ENCODE data around the gene NCAM1. TPM values are rescaled to one million over a fixed set of nuclear protein-coding genes. Genes with fewer than 3 reads are reported as not detected.

The NCAM1 gene
- total RNA-seq, 2 donors from 2014 or later = 0.39 TPM

DNA sequence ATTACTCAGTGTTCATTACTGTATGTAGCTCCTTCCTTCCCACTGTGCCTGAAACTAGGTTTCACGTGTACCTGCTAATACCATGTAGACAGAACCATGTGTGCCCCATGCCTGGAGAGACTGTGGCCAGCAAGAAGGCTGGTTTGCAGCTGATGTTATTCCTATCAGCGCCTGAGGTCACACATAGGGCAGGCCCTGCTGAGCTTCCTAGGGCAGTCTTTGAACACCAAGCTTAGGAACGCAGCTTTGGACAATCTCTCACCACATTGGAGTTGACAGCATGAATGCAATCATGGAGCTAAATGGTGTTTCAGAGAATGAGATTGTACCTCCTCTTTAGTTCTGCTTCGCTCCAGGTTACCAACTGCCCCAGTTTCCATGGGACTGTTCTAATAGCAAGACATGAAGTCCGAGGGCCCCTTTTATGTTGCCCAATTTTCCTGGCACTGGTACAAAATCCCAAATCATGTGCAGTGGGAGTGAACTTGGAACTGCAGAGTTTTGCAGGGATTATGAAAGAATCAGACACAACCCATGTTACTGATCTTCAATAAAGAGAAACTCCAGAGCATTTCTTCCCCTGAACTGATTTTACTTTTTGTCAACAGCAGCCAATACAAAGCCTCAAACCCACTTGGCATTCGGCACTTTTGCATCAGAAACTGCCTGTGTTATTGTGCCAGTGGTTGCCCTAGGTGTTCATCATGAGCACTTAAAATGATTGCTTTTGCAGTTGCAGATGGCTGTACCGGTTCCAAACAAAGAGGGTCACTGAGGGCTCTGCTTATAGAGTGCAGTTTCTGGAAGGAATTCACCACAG, 199.0 kb downstream of the NCAM1 start:
- no peak for ATAC-seq
- no peak for DNase-seq (ENCODE audit: low spot score in 2 of 2)
- peaks cover 3 to 5% of the 10 kb centered on the region in 2 donors for H3K9me3 Mint-ChIP-seq
- no peak overlapping the region for H3K27ac Mint-ChIP-seq
- no peaks in the 10 kb centered on the region for H3K36me3 Mint-ChIP-seq

DNA sequence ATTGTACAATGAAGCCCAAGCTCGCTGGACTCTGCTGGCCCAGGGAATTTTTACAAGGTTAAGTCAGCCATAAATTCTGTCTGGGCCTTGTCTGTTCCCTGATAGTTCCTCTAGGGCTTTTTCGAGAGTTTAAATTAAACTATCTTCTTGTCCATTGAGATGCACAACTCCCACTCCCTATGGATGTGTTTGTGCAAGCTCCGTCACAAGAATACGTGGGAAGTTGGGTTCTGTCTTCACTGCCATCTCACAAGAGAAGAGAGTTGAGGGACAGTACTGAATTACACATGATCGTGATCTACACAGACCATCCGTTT, 199.5 kb downstream of the NCAM1 start:
- ATAC-seq (no peak), DNase-seq (ENCODE audit: low spot score in 2 of 2) (no peak)
- Mint-ChIP-seq H3K27ac (no peak overlapping the region), H3K9me3 (peaks cover 3 to 5% of the 10 kb centered on the region in 2 donors), H3K36me3 (no peaks in the 10 kb centered on the region)

DNA sequence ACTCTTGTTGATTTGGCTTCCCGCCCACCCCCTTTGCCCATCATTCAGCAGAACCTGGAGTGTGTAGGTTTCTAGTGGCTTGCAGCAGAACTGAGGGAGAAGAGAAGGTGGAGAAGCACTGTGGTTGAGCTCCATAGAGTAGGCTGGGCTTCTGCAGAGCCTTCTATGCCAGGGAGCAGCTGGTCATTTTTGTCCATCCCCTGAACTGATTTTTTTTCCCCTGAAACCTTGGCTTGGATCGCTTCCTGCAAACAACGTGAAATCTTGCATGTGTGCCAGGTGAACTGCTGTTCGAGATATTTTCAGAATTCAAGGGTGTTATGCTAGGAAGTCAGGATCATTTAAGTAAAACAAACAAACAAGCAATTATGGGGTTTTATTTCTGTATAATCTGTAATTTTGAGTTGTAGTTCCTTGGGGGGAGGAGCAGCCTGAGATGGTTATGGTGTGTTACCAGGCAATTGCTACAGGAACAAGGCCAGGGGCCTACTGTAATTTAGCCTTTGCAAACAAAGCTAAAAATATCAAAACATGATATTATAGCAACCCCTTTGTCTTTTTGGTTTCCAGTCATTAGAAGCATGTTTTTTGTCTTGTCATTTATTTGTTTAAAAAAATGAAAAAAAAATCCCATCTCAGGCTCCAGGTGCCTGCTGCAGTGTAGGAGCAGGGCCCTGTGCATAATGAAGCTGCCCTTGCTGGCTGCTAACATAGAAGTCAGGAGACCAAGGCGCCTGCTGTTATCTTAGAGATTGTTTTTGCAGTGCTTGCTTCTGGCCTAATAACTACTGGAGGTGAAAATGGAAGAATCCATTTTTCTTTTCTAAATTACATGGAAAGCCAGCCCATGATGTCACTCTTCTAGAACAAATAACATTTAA, 200.7 kb downstream of the NCAM1 start:
- ATAC-seq = no peak
- Mint-ChIP-seq H3K36me3 (no peaks in the 10 kb centered on the region), H3K27ac (peak overlapping the region in 1 of 2 donors; percentile 30), H3K9me3 (peaks cover 3 to 5% of the 10 kb centered on the region in 2 donors)
- no peak for DNase-seq (ENCODE audit: low spot score in 2 of 2)

DNA sequence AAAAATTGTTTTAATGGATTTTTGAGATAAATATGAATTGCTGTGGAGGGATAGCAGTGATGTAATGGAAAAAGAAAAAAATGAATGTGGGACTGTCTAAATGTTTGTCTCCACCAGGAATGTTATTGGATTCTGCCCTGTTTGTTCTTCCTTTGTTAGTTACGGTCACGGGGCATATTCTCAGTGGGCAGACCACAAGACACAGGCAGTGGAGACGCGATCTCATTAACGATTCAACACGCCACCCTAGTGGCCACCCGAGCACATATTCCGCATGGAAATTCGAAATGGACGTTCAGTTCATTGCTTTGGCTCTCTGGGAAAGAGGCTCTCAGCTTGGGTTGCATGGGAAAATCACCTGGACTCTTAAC, 201.4 kb downstream of the NCAM1 start:
- H3K27ac Mint-ChIP-seq = no peak overlapping the region
- DNase-seq (ENCODE audit: low spot score in 2 of 2) (no peak), ATAC-seq (no peak)

DNA sequence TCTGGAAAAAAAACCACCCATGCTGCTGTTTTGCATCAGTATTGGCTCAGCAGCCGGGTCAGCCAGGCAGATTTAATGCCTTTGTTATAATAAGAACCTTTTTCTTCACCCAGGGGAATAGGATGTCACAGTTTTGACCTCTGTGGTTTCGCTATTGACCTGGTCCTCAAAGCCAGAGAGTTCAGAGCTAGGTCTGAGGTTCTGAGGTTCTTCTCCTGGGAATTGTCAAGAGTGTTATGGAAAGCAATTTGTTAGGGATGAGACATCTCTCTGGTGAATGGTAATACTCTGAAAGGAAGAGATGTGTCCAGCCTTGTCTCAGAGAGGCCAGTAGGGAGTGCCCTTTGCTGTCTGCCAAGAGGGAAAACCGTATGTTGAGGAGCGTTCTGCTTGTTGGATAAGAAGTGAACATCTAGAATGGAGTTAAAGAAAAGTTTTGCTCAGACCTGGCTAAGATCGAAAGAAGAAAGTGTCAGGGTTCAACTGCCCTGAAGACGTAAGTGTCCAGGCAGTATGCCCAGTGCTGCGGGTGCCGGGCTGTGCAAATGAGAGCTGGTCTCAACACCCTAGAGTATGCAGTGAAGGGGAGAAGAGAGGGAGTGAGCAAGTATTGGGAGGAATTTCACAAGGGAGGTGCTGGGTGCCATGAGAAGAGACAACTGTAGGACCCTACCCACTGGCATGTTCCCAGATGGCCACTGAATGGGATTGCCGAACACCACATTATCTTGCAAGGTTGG, 202.2 kb downstream of the NCAM1 start:
- H3K27ac Mint-ChIP-seq = no peak overlapping the region
- DNase-seq (ENCODE audit: low spot score in 2 of 2) (no peak), ATAC-seq (no peak)
- H3K36me3 Mint-ChIP-seq = no peaks in the 10 kb centered on the region
- H3K9me3 Mint-ChIP-seq = peaks cover 3 to 5% of the 10 kb centered on the region in 2 donors

More for the DNA sequence above, 201.4 kb downstream of the NCAM1 start:
- no peaks in the 10 kb centered on the region for H3K36me3 Mint-ChIP-seq
- peaks cover 3 to 5% of the 10 kb centered on the region in 2 donors for H3K9me3 Mint-ChIP-seq

GRCh38 chr11:113166280-113166679, 205.1 kb downstream of the NCAM1 start:
- peaks cover 3 to 5% of the 10 kb centered on the region in 2 donors for H3K9me3 Mint-ChIP-seq

GRCh38 chr11:113167599-113167998, 206.4 kb downstream of the NCAM1 start:
- no peak for ATAC-seq
- H3K36me3 Mint-ChIP-seq = no peaks in the 10 kb centered on the region
- no peak overlapping the region for H3K27ac Mint-ChIP-seq
- peaks cover 3 to 5% of the 10 kb centered on the region in 2 donors for H3K9me3 Mint-ChIP-seq
- no peak for DNase-seq (ENCODE audit: low spot score in 2 of 2)

More at GRCh38 chr11:113166280-113166679, 205.1 kb downstream of the NCAM1 start:
- Mint-ChIP-seq H3K36me3 (no peaks in the 10 kb centered on the region), H3K27ac (peak overlapping the region in 1 of 2 donors; percentile 63)
- ATAC-seq = no peak
- DNase-seq (ENCODE audit: low spot score in 2 of 2) = no peak

DNA sequence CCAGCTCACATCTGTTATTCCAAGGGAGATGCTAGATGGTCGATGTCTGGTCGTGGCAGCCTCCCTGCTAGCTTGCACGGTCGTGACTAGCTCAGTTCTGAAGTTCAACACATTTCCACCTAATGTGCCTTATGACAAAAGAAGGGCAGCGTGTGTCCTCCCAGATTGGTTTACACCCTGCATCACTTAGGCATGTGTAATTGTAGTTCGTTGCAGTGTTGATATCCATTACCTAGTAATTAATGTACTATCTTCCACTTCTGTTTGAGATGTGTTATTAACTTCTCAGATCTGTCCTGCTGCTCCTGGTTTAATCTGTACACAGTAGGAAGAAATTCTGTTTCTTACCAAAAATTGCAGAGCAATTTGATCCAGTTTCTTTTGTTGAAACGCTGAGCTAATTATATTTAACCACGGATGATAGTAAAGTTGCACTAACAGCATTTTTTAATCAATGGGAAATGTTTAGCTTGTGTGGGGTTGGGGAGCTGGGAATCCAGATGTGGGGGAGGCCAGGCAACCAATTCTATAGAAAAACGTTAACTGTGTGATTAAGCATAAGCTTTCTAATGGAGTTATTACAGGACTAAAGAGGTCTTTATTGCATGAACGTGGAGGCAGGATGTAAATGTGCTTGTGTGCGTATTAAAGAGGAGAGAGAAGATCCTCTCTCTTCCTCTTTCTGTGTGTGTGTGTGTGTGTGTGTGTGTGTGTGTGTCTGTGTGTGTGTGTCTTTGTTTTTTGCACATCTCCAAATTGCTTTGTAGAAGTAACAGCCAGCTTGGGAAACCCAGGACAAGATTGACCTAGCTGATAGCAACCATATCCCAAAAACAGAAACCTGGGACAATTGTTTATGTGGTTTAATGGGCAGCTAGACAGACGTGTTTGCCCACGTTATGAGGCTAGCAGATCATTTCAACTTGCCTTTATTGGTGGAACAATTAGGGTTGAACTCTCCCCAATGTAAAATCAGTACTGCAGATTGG, 207.4 kb downstream of the NCAM1 start:
- Mint-ChIP-seq H3K36me3 (no peaks in the 10 kb centered on the region), H3K27ac (no peak overlapping the region), H3K9me3 (peaks cover 0 to under 1% of the 10 kb centered on the region in 2 donors)
- DNase-seq (ENCODE audit: low spot score in 2 of 2) (no peak), ATAC-seq (no peak)

DNA sequence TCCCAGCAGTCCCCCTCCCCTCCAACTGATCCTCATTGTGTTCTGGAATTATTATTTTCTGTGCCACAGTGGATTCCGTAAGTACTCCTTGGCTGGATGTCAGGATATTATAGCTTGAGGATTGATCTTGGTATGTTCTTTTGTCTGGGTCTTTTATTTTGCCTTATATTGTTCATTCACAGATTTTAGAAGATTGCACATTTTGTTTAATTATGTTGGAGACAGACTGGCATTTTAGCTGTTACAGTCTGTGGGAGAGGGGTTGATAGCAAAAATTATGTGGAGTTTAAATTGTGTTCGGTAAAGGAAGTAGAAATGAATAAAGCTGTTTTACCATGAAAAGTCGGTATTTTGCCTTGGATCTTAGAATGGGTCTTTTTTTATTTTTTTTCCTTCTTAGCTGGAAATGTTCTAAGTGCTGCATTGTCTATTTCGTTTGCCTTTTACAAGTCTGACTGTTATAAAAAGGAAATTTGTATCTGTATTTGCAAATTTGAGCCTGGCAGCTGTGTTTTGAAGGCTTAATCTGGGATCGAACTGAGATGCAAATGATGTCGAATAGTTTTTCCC, 211.2 kb downstream of the NCAM1 start:
- ATAC-seq (no peak), DNase-seq (ENCODE audit: low spot score in 2 of 2) (no peak)
- Mint-ChIP-seq H3K27ac (no peak overlapping the region), H3K36me3 (no peaks in the 10 kb centered on the region), H3K9me3 (no peaks in the 10 kb centered on the region)

DNA sequence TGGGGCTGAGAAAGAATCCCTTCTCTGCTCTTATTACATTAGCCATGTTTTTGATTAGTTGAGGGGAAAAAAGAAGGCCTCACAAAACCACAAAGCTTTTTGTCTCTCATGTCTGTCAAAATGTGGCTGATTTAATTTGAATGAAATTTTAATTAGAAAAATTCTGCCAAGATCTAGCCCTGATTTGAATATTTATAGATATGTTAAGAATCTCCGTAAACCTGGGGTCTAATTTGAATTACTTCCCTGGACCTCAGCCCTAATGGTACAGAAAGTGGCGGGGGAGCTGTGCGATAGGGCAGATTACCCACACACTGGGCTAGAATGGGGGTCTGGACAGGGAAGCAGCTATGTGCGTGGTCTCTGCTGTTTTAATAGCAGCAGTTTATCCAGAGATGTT, 211.9 kb downstream of the NCAM1 start:
- H3K27ac Mint-ChIP-seq = no peak overlapping the region
- H3K36me3 Mint-ChIP-seq = no peaks in the 10 kb centered on the region
- H3K9me3 Mint-ChIP-seq = no peaks in the 10 kb centered on the region
- ATAC-seq = no peak
- no peak for DNase-seq (ENCODE audit: low spot score in 2 of 2)

GRCh38 chr11:113174882-113175281, 213.7 kb downstream of the NCAM1 start:
- no peaks in the 10 kb centered on the region for H3K36me3 Mint-ChIP-seq
- ATAC-seq = no peak
- DNase-seq (ENCODE audit: low spot score in 2 of 2) = no peak
- no peak overlapping the region for H3K27ac Mint-ChIP-seq
- no peaks in the 10 kb centered on the region for H3K9me3 Mint-ChIP-seq

DNA sequence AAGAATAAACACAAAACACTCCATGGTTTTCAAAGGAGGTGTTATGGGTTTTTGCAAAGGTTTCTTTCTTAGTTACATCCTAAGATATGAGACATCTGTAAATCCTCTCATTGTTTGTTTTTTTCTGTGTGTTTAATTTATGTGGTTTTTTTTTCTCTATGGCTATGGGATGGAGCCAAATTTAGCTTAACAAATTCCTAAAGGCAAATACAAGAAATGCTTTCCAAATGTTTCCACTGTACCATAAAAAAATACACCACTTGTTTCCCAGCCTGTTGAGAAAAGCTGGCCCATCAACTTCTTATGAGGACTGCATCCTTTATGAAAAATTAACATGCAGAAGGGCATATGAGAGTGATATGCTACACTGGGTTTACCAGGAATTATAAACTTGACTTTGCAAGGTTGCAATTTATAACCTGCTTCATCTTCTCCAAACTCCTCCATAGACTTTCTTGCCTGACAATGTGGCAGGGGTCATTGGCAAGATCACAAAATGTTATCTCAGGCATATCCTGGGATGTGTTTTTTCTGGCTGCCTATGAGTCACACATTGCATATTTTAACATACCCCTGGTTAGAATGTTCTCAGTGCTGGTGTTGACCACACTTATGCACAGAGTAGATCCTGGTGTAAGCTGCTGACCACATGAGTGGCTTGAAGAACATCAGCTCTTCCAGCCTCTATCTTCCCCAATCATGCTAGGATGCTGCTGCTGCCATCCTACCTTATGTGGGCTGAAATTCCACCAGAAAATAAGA, 215.6 kb downstream of the NCAM1 start:
- H3K9me3 Mint-ChIP-seq = no peaks in the 10 kb centered on the region
- ATAC-seq (no peak), DNase-seq (ENCODE audit: low spot score in 2 of 2) (no peak)
- no peaks in the 10 kb centered on the region for H3K36me3 Mint-ChIP-seq
- no peak overlapping the region for H3K27ac Mint-ChIP-seq

DNA sequence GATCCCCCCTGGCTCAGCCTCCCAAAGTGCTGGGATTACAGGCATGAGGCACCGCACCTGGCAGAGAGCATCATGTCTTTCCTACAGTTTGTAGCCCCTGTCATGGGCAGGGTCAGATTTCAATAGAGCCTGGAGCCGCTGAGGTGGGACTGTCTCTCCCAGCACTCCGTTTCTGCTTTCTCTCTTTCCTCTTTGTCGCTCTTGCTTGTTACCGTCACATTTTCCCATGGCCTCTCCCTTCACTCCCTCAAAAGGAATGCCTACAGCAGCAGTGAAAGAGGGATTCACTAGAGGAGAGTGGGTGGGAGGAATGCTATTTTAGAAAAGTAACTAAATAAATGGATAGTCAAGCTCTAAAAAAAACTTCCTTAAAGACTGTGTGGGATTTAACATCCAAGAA, 216.5 kb downstream of the NCAM1 start:
- ATAC-seq (no peak), DNase-seq (ENCODE audit: low spot score in 2 of 2) (no peak)
- no peaks in the 10 kb centered on the region for H3K36me3 Mint-ChIP-seq
- no peaks in the 10 kb centered on the region for H3K9me3 Mint-ChIP-seq
- H3K27ac Mint-ChIP-seq = no peak overlapping the region

GRCh38 chr11:113178381-113179070, 217.3 kb downstream of the NCAM1 start:
- H3K36me3 Mint-ChIP-seq = no peaks in the 10 kb centered on the region
- DNase-seq (ENCODE audit: low spot score in 2 of 2) = no peak
- ATAC-seq = no peak
- no peak overlapping the region for H3K27ac Mint-ChIP-seq
- H3K9me3 Mint-ChIP-seq = no peaks in the 10 kb centered on the region
